GM12873 (cell line): Measurements from ENCODE around the gene RPS6KL1.

Experiments used
- CTCF ChIP-seq: IDR thresholded peaks from 2 replicates; pipeline ENCODE4 v1.5.1; 2012; ENCODE audit warnings: low read depth, mild to moderate bottlenecking, moderate library complexity, low read length, control low read depth; ENCODE audit not compliant: insufficient read depth; ENCODE audit errors: missing control alignments

RPS6KL1 gene

GRCh38 chr14:74932401-74932901 lies 9.4 kb upstream of the RPS6KL1 start:
- TF ChIP-seq CTCF: no peak

GRCh38 chr14:74929242-74929641 lies 6.2 kb upstream of the RPS6KL1 start:
- TF ChIP-seq CTCF: no peak

- no peak for TF ChIP-seq CTCF
These were observed 4.2 kb upstream of the RPS6KL1 start for GRCh38 chr14:74927225-74927624.

- TF ChIP-seq CTCF: no peak
These were observed 1.0 kb upstream of the RPS6KL1 start for GRCh38 chr14:74924061-74924460.

GRCh38 chr14:74921987-74922751 lies 891 bp downstream of the RPS6KL1 start:
- TF ChIP-seq CTCF: no peak

- TF ChIP-seq CTCF: no peak
These were observed 1.9 kb downstream of the RPS6KL1 start for GRCh38 chr14:74921053-74921620.

- TF ChIP-seq CTCF: no peak
These were observed 2.8 kb downstream of the RPS6KL1 start for GRCh38 chr14:74920281-74920680.
